Chondrocyte (in vitro differentiated cells): ENCODE measurements around the gene SEMA4G. TPM values are rescaled to one million over a fixed set of nuclear protein-coding genes. Genes with fewer than 3 reads are reported as not detected.
"Not testable (repeated sequence)": the region's sequence is repeated elsewhere in the genome, so short reads cannot be mapped to it uniquely, and the experiment has no call there.

Source experiments
- DNase-seq: peaks from one replicate; pipeline ENCODE4 v3.0.0; 2021; ENCODE audit warnings: mixed read lengths, low spot score
- H3K27ac Mint-ChIP-seq: one replicate; pipeline ENCODE4 v1.8.0; 2021; ENCODE audit warnings: mild to moderate bottlenecking, moderate library complexity, mixed read lengths; ENCODE audit not compliant: unreplicated experiment
- H3K27me3 Mint-ChIP-seq: 2 replicates; pipeline ENCODE4 v1.8.0; 2021; ENCODE audit warnings: low read depth, mixed read lengths
- H3K36me3 Mint-ChIP-seq: 2 replicates; pipeline ENCODE4 v1.8.0; 2021; ENCODE audit warnings: low read depth, mixed read lengths
- H3K4me1 Mint-ChIP-seq: 2 replicates; pipeline ENCODE4 v1.8.0; 2021; ENCODE audit warnings: low read depth, mild to moderate bottlenecking, mixed read lengths
- H3K4me3 Mint-ChIP-seq: one replicate; pipeline ENCODE4 v1.8.0; 2021; ENCODE audit warnings: mild to moderate bottlenecking, moderate library complexity, mixed read lengths; ENCODE audit not compliant: unreplicated experiment
- H3K9me3 Mint-ChIP-seq: 2 replicates; pipeline ENCODE4 v1.8.0; 2021; ENCODE audit warnings: low read depth, mixed read lengths
- total RNA-seq: library from RNA; stranded (reverse); gene quantifications from 3 replicates; pipeline ENCODE4 v1.2.1, GENCODE V29; 2021
- TF ChIP-seq, protein P1 (sequence below): fragments of 200-600 bp; sonication (generic); IDR thresholded peaks from 2 replicates; pipeline ENCODE4 v1.5.0; 2021; ENCODE audit warnings: antibody characterized with exemption, mild to moderate bottlenecking, moderate library complexity

SEMA4G gene
- total RNA-seq, 1 donor from 2014 or later, result 8.0 TPM

DNA sequence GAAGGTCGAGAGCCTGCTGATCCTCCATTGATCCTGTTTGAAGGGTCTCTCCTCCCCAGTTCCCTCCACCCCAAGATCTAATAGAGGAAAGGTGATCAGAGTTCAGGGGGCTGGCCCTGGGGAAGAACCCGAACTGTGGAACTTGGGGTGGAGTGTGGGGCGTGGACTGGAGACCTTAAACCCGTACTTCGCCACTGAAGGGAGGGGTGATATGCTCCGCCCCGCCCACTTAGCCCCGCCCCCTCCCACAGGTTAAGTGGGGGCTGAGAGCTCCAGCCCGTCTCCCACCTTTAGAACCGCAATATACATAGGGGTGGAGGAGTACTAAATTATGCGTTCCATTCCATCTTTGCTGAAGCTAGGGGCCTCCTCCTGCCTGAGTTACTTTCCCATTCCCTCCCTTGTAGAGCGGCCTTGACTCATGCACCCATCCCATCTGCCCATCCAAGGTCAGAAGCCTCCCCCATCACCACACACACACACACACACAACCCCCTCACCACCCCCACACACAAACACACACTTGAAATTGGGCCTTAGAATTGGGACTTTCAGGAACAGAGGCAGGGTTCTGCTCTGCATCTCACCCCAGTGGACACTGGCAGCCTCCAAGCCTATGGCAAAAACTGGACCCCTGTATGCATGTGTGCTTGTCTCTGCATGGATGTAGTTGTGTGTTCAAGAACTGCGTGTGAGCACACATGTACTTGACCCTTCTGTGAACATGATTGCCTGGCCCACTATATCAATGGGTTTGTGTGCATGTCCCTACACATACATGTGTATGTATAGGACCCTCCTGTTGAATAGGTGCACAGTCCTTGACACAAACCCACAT is 991 bp downstream of the SEMA4G start:
- TF ChIP-seq, protein P1, sequence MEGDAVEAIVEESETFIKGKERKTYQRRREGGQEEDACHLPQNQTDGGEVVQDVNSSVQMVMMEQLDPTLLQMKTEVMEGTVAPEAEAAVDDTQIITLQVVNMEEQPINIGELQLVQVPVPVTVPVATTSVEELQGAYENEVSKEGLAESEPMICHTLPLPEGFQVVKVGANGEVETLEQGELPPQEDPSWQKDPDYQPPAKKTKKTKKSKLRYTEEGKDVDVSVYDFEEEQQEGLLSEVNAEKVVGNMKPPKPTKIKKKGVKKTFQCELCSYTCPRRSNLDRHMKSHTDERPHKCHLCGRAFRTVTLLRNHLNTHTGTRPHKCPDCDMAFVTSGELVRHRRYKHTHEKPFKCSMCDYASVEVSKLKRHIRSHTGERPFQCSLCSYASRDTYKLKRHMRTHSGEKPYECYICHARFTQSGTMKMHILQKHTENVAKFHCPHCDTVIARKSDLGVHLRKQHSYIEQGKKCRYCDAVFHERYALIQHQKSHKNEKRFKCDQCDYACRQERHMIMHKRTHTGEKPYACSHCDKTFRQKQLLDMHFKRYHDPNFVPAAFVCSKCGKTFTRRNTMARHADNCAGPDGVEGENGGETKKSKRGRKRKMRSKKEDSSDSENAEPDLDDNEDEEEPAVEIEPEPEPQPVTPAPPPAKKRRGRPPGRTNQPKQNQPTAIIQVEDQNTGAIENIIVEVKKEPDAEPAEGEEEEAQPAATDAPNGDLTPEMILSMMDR, result no peak

DNA sequence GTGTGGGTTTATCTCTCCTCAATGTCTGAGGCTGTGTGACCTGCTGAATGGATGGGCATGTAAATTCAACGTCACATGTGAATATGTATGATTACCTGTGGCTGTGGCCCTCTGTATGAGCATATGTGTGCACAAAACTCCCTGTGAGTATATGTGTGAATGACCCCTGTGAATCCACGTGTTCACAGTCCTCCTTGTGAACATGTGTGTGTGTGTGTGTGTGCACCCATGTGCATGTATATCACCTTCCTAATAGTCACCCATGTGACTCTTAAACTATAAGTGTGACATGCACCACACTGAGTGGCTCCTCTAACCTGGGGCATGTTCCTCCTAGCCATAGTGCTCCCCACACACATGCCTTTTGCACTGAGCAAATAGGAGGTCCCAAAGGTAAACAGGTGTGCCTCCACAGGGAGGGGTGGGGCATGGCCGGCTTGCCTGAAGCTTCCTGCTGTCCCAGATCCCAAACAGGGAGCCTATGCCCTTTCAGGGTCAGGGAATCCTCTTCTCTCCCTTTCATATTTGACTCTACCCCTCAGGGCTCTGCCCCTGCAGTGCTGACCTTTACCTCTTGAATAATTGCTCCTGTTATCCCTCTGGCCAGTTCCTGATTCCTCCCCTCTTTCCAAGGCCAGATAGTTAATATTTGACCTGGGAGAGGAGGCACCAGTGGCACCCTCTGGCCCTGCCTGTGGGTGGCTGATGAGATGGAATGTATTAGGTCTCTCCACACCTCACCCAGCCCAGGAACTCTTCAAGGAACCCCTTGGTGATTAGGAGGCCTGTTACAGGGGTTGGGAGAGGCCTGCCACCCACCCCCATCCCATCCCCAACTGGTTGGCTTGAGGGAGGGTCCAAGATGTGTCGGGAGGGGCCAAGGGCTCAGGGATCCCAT is 1.9 kb downstream of the SEMA4G start:
- no peaks in the 10 kb centered on the region for H3K9me3 Mint-ChIP-seq
- H3K4me1 Mint-ChIP-seq, result peaks cover 12% of the 10 kb centered on the region
- no peak overlapping the region for H3K4me3 Mint-ChIP-seq
- peak; percentile 52 for DNase-seq
- H3K27ac Mint-ChIP-seq, result no peak overlapping the region
- H3K27me3 Mint-ChIP-seq, result no peaks in the 10 kb centered on the region
- H3K36me3 Mint-ChIP-seq, result no peaks in the 10 kb centered on the region
- TF ChIP-seq, protein P1, result no peak

More for the DNA sequence above, 991 bp downstream of the SEMA4G start:
- H3K27me3 Mint-ChIP-seq, result no peaks in the 10 kb centered on the region
- peaks cover 12% of the 10 kb centered on the region for H3K4me1 Mint-ChIP-seq
- peak overlapping the region; percentile 70 for H3K4me3 Mint-ChIP-seq
- DNase-seq, result no peak
- H3K9me3 Mint-ChIP-seq, result no peaks in the 10 kb centered on the region
- H3K27ac Mint-ChIP-seq, result no peak overlapping the region
- H3K36me3 Mint-ChIP-seq, result no peaks in the 10 kb centered on the region

DNA sequence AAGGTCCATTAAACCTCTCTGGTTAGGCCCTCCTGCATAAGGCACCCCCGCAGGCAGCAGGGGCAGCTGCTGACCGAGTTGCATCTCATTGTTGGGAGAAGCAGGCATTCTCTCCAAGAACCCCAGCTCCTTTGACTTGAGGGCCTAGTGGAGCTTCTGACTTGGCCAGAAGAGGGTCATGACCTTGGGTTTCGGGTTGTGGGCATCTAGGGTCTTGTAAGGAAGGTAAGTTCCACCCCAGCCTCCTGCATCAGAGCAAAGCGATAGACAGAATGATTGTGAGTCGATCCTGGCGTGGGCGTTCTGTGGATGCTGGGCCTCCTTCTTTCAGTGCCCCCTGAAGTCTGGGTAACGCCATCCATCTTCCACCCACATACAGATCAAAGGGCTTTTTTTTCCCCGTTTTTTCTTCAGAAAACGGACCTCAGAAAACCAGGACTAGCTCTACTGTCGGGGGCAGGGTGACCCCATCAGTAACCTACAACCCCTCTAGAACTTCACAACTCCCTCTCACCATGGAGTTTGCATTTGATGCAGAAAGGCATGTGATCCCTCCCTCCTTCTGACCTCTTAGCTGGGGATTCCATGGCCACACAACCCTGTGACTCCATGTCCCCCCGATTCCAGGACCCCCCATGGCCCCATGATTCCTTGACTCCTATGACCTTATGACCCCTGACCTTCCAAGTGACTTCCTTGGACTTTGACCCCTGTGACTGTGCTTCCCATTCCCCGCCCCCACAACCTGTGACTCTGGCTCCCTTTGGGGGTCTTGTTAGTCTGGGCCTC is 3.0 kb downstream of the SEMA4G start:
- Mint-ChIP-seq H3K27me3 (no peaks in the 10 kb centered on the region), H3K9me3 (no peaks in the 10 kb centered on the region), H3K27ac (no peak overlapping the region), H3K4me1 (peaks cover 12% of the 10 kb centered on the region), H3K36me3 (no peaks in the 10 kb centered on the region), H3K4me3 (no peak overlapping the region)
- DNase-seq, result no peak
- TF ChIP-seq, protein P1, result no peak

DNA sequence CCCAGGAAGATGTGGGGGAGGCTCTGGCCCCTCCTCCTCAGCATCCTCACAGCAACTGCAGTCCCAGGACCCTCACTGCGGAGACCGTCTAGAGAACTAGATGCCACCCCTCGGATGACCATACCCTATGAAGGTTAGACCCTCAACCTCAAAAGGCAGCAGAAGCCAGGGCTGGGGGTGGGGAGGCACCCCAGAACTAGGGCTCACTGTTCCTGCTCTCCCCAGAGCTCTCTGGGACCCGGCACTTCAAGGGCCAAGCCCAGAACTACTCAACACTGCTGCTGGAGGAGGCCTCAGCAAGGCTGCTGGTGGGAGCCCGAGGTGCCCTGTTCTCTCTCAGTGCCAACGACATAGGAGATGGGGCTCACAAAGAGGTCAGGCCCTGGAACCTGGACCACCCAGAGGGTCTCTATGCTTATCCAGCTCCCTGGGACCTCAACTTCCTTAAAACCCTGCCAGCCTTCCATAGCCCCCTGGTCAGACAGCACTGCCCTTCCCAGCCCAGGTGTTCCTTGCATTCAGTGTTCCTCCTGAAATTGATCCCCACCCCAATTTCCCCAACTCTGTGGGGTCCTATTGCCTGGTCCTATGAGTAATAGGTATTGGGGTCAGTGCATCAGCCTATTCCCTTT is 3.7 kb downstream of the SEMA4G start:
- Mint-ChIP-seq H3K36me3 (no peaks in the 10 kb centered on the region), H3K4me3 (no peak overlapping the region), H3K9me3 (no peaks in the 10 kb centered on the region), H3K4me1 (peaks cover 12% of the 10 kb centered on the region), H3K27me3 (no peaks in the 10 kb centered on the region), H3K27ac (no peak overlapping the region)
- TF ChIP-seq, protein P1, result no peak
- no peak for DNase-seq

DNA sequence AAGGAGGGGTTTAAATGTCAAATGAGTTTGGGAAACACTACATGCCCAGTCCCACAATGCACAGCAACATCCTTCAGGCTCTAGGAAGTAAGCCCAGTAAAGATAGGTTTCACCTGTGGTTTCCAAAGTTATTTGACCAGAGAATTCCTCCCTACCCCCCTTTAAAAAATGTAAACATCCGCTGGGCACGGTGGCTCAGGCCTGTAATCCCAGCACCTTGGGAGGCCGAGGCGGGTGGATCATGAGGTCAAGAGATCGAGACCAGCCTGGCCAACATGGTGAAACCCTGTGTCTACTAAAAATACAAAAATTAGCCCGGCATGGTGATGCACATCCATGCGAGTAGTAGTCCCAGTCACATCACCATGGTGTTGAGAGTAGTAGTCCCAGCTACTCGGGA is 6.1 kb downstream of the SEMA4G start:
- H3K4me1 Mint-ChIP-seq, H3K27ac Mint-ChIP-seq, H3K36me3 Mint-ChIP-seq, H3K9me3 Mint-ChIP-seq, H3K4me3 Mint-ChIP-seq, H3K27me3 Mint-ChIP-seq: not testable (repeated sequence)
- DNase-seq, result peak; percentile 9
